ENCODE measurements around the gene EEF2. TPM values are rescaled to one million over a fixed set of nuclear protein-coding genes. Genes with fewer than 3 reads are reported as not detected.

Gene EEF2
- total RNA-seq, 1 donor from 2014 or later: 1,702 TPM

- Histone ChIP-seq H3K36me3 (peaks cover 3 to 65% of the 10 kb centered on the region in 2 donors), H3K4me1 (peaks cover 44% of the 10 kb centered on the region), H3K9me3 (no peaks in the 10 kb centered on the region), H3K27ac (peak overlapping the region; percentile 92), H3K4me3 (peak overlapping the region in 1 of 2 donors; percentile 100), H3K27me3 (no peaks in the 10 kb centered on the region)
- TF ChIP-seq POLR2A (IDR thresholded peaks at IDR 0.05) (no peak), POLR2AphosphoS5 (IDR thresholded peaks at IDR 0.05; ENCODE audit: insufficient read depth in 1 of 2, low read depth in 1 of 2) (no peak), CTCF (IDR thresholded peaks at IDR 0.05) (no peak)
- intact Hi-C loops (cut with DNase I): loop anchor here (10.0 kb wide), 1 partner anchor 222 kb away; no protein-coding TSS in a partner anchor
- DNase-seq (ENCODE audit: extremely low spot score in 2 of 2): no peak
Measured at GRCh38 chr19:3982701-3983541, 2.3 kb downstream of the EEF2 start.

DNA sequence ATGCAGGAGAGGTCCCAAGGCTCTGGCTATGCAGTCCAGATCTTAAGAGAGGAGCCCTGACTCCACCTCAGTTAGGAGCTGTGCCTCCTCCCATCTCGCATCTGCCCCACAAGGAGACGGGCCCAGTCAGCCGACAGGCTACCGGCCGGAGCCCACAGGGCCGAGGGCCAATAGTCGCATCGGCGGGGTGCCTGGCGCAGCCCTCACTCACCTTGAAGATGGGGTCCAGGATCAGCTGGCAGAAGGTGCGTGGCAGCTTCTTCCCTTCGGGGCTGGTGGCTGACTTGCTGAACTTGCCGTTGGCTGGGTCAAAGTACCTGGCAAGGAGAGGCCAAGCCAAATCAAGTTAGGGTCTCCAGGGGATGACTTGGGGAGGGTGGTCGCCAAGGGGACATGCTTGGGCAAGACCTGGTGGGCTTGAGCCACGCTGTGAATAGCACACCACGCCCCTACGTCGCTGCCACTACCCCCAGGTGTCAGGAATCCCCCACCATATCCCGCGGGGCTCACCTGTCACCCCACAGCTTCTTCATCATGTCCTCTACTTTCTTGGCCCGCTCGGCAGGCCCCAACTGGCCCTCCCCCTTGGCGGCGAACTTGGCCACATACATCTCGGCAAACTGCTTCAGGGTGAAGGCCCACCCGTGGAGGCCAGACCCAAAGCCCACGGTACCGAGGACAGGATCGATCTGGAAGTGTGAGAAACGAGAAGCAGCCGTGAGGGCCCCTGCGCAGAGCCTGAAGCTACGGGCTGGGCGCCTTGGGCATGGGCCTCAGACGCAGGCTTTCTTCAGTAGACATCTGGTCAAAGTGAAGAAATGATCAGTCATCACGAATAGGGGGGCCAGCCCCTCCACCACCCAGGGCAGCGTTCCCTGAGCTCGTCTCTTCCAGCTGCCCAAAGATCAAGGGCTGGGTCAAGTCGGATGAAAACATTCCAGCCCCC lies 3.3 kb downstream of the EEF2 start:
- Histone ChIP-seq H3K36me3 (peaks cover 3 to 74% of the 10 kb centered on the region in 2 donors), H3K9me3 (no peaks in the 10 kb centered on the region), H3K4me1 (peaks cover 35% of the 10 kb centered on the region), H3K27me3 (no peaks in the 10 kb centered on the region), H3K4me3 (no peak overlapping the region), H3K27ac (no peak overlapping the region)
- intact Hi-C loops (cut with DNase I): loop anchor here (10.0 kb wide), 1 partner anchor 223 kb away; no protein-coding TSS in a partner anchor
- DNase-seq (ENCODE audit: extremely low spot score in 2 of 2): no peak
- TF ChIP-seq POLR2A (IDR thresholded peaks at IDR 0.05): no peak
- no peak for TF ChIP-seq CTCF (IDR thresholded peaks at IDR 0.05)
- TF ChIP-seq POLR2AphosphoS5 (IDR thresholded peaks at IDR 0.05; ENCODE audit: insufficient read depth in 1 of 2, low read depth in 1 of 2): no peak

- TF ChIP-seq POLR2A (IDR thresholded peaks at IDR 0.05) (no peak), POLR2AphosphoS5 (IDR thresholded peaks at IDR 0.05; ENCODE audit: insufficient read depth in 1 of 2, low read depth in 1 of 2) (no peak), CTCF (IDR thresholded peaks at IDR 0.05) (no peak)
- intact Hi-C loops (cut with DNase I): loop anchor here (10.0 kb wide), 1 partner anchor 223 kb away; no protein-coding TSS in a partner anchor
- Histone ChIP-seq H3K27ac (no peak overlapping the region), H3K27me3 (no peaks in the 10 kb centered on the region), H3K9me3 (no peaks in the 10 kb centered on the region), H3K4me3 (no peak overlapping the region), H3K36me3 (peaks cover 3 to 81% of the 10 kb centered on the region in 2 donors), H3K4me1 (peaks cover 29% of the 10 kb centered on the region)
- no peak for DNase-seq (ENCODE audit: extremely low spot score in 2 of 2)
Measured at GRCh38 chr19:3981373-3981735, 3.9 kb downstream of the EEF2 start.

DNA sequence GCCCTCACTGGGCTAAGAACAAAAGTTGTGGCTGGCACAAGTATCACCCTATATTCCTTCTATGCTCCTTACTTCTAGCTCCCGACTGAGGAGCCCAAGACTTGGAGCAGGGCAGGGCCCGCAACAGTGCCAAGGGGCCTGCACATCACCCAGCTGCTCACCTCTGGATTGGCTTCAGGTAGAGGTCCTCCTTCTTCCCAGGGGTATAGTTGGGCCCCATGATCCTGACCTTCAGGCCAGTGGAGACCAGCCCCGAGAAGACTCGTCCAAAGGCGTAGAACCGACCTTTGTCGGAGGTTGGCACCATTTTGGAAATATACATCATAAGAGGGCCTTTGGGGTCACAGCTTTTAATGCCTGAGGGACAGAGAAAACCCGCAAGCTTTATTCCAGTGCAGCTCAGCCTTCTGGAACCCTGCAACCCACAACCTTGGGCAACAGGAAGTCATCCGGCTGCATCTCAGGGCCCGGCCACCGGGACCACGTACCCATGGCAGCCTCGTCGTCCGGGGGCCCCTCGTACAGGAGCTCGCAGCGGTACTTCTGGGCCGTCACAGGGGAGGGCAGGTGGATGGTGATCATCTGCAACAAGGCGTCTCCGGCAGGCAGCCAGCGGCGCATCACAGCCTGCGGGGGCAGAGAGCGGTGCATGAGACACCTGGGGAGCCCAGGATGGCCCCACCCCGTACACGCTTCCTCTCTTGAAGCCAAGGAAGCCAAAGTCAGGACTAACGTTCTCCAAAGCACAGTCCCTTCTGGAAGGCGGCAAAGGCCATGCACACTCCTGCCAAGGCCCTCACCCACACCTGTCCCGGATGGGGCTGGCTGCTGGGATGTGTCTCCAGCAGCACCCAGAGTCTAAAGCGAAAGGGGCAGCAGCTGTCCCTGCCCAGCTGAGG lies 4.7 kb downstream of the EEF2 start:
- intact Hi-C loops (cut with DNase I): loop anchor here (10.0 kb wide), 1 partner anchor 224 kb away; no protein-coding TSS in a partner anchor
- DNase-seq (ENCODE audit: extremely low spot score in 2 of 2): peak in 1 of 2 donors; percentile 87
- Histone ChIP-seq H3K4me3 (no peak overlapping the region), H3K27ac (no peak overlapping the region), H3K27me3 (no peaks in the 10 kb centered on the region), H3K36me3 (peaks cover 3 to 88% of the 10 kb centered on the region in 2 donors), H3K9me3 (no peaks in the 10 kb centered on the region), H3K4me1 (peaks cover 21% of the 10 kb centered on the region)
- no peak for TF ChIP-seq POLR2A (IDR thresholded peaks at IDR 0.05)
- no peak for TF ChIP-seq POLR2AphosphoS5 (IDR thresholded peaks at IDR 0.05; ENCODE audit: insufficient read depth in 1 of 2, low read depth in 1 of 2)
- TF ChIP-seq CTCF (IDR thresholded peaks at IDR 0.05): no peak

All from vagina (tissue), 2 donors.